Pulmonary artery endothelial cell (primary cell): ENCODE measurements around the gene OR51A7. TPM values are rescaled to one million over a fixed set of nuclear protein-coding genes. Genes with fewer than 3 reads are reported as not detected.
"Not testable (repeated sequence)": the region's sequence is repeated elsewhere in the genome, so short reads cannot be mapped to it uniquely, and the experiment has no call there.

ENCODE experiments used
- DNase-seq: peaks from one replicate; pipeline ENCODE4 v3.0.0-alpha.2; 2011; ENCODE audit warnings: low read depth, low spot score
- total RNA-seq: library from RNA; depleted of rRNA; stranded (reverse); fragments of >200 nt; gene quantifications from 2 replicates; pipeline ENCODE4 v1.2.3, GENCODE V29; 2014

Gene OR51A7
- total RNA-seq, 1 donor from 2014 or later, result not detected

GRCh38 chr11:4955613-4956012 lies 52.0 kb downstream of the OR51A7 start, which contains the start of gene OR51A2:
Gene OR51A2, minus strand, starts transcription at chr11:4955713. Its CDS starts 0 bp downstream, at chr11:4955713.
- not testable (repeated sequence) for DNase-seq

- no peak for DNase-seq
Measured at GRCh38 chr11:4957396-4957795, 53.8 kb downstream of the OR51A7 start.

Other genes with a start within 250 kb of the OR51A7 start
- not detected in 2 replicates for gene OR51E2, start 205.9 kb upstream of the OR51A7 start, total RNA-seq
- gene MMP26, start 199.0 kb upstream of the OR51A7 start, total RNA-seq, result not detected in 2 replicates
- not detected in 2 replicates for gene OR51F1, start 133.8 kb upstream of the OR51A7 start, total RNA-seq
- gene OR52R1, start 99.4 kb upstream of the OR51A7 start, total RNA-seq, result not detected in 2 replicates
- gene OR51F2, start 82.5 kb upstream of the OR51A7 start, total RNA-seq, result not detected in 2 replicates
- not detected in 2 replicates for gene OR51S1, start 54.6 kb upstream of the OR51A7 start, total RNA-seq
- gene OR51T1, start 21.9 kb upstream of the OR51A7 start, total RNA-seq, result not detected in 2 replicates
- not detected in 2 replicates for gene OR51G2, start 15.6 kb downstream of the OR51A7 start, total RNA-seq
- not detected in 2 replicates for gene OR51G1, start 20.6 kb downstream of the OR51A7 start, total RNA-seq
- not detected in 2 replicates for gene OR51A4, start 43.8 kb downstream of the OR51A7 start, total RNA-seq
- not detected in 2 replicates for gene OR51A2, start 51.9 kb downstream of the OR51A7 start, total RNA-seq
- not detected in 2 replicates for gene OR51L1, start 91.1 kb downstream of the OR51A7 start, total RNA-seq
- not detected in 2 replicates for gene OR52J3, start 142.7 kb downstream of the OR51A7 start, total RNA-seq
- not detected in 2 replicates for gene OR52E2, start 155.8 kb downstream of the OR51A7 start, total RNA-seq
- not detected in 2 replicates for gene OR52E1, start 165.8 kb downstream of the OR51A7 start, total RNA-seq
- gene OR52A5, start 234.6 kb downstream of the OR51A7 start, total RNA-seq, result not detected in 2 replicates